Suprapubic skin (tissue), 4 donors: ENCODE data around the gene ZBTB6. TPM values are rescaled to one million over a fixed set of nuclear protein-coding genes. Genes with fewer than 3 reads are reported as not detected.
"Not testable (repeated sequence)": the region's sequence is repeated elsewhere in the genome, so short reads cannot be mapped to it uniquely, and the experiment has no call there.

Experiments
- DNase-seq, 2 donors: peaks; one replicate each; pipeline ENCODE4 v3.0.0-alpha.2; 2019; ENCODE audit warnings: low spot score in 2 of 2
- H3K27ac ChIP-seq: fragments of 200-600 bp; sonication (generic); one replicate; pipeline ENCODE4 v1.5.1; 2019
- H3K27me3 ChIP-seq: fragments of 200-600 bp; sonication (generic); one replicate; pipeline ENCODE4 v1.5.1; 2019
- H3K36me3 ChIP-seq: fragments of 200-600 bp; sonication (generic); one replicate; pipeline ENCODE4 v1.5.1; 2019
- H3K4me1 ChIP-seq: fragments of 200-600 bp; sonication (generic); one replicate; pipeline ENCODE4 v1.5.1; 2019
- H3K4me3 ChIP-seq: fragments of 200-600 bp; sonication (generic); one replicate; pipeline ENCODE4 v1.5.1; 2019; ENCODE audit warnings: mild to moderate bottlenecking
- H3K9me3 ChIP-seq: fragments of 200-600 bp; sonication (generic); one replicate; pipeline ENCODE4 v1.5.1; 2019
- EP300 ChIP-seq: sonication (generic); formaldehyde crosslinking; IDR thresholded peaks from one replicate; pipeline ENCODE4 v1.6.1; 2017; ENCODE audit warnings: antibody characterized with exemption
- POLR2A ChIP-seq, 2 donors: fragments of 450-650 bp; IDR thresholded peaks; one replicate each; pipeline ENCODE4 v1.6.1; 2017; ENCODE audit warnings: antibody characterized with exemption in 2 of 2, mild to moderate bottlenecking in 2 of 2, moderate library complexity in 2 of 2
- POLR2AphosphoS5 ChIP-seq, 3 donors: sonication (generic); formaldehyde crosslinking; IDR thresholded peaks; one replicate each; pipeline ENCODE4 v1.6.1; 2017; ENCODE audit warnings: antibody characterized with exemption in 3 of 3
- WGBS: methylation state at CpG from one replicate; pipeline ENCODE4 v1.1.5; 2018; 5-methylcytosine and 5-hydroxymethylcytosine counted together
- total RNA-seq, 4 donors: library from RNA; depleted of rRNA; stranded (reverse); fragments of >200 nt; gene quantifications; one replicate each; pipeline ENCODE4 v1.1.0, GENCODE V29; 2016
- TF ChIP-seq, protein P1 (sequence below), 2 donors: fragments of 200-600 bp in 1 of 2; fragments of 450-650 bp in 1 of 2; sonication (generic) in 1 of 2; IDR thresholded peaks; one replicate each; pipeline ENCODE4 v1.5.1; 2016 to 2019; ENCODE audit warnings: antibody characterized with exemption in 2 of 2, mild to moderate bottlenecking in 1 of 2, moderate library complexity in 1 of 2

The ZBTB6 gene
- total RNA-seq, 4 donors from 2014 or later, result 3.9 to 8.7 (median 6.0) TPM

DNA sequence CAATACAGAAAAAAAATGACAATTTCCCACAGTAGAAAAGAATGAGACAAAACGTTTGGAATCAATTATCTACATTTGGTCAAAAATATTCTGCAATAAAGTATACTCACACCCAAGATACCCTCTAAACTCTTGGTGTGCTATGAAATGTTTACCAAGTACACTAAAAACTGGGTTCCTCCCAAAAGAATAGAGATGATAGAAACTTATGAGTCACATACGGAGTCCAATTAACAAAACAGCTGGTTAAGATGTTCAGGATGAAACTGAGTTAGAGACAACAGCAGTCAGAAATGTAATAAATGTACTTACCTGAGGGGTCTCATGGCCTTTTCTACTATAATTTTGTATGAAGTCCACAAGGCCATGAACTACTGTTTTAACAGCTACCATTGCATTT lies 33.7 kb downstream of the ZBTB6 start:
- H3K9me3 ChIP-seq, result no peaks in the 10 kb centered on the region
- WGBS, result 66% methylated on average over 2 of the region's 2 CpGs
- no peak for DNase-seq
- H3K36me3 ChIP-seq, result peaks cover 94% of the 10 kb centered on the region
- H3K4me1 ChIP-seq, result no peaks in the 10 kb centered on the region
- H3K27ac ChIP-seq, result no peak overlapping the region
- TF ChIP-seq POLR2A (IDR thresholded peaks at IDR 0.05) (no peak), POLR2AphosphoS5 (IDR thresholded peaks at IDR 0.05) (no peak), EP300 (no peak)
- TF ChIP-seq, protein P1, sequence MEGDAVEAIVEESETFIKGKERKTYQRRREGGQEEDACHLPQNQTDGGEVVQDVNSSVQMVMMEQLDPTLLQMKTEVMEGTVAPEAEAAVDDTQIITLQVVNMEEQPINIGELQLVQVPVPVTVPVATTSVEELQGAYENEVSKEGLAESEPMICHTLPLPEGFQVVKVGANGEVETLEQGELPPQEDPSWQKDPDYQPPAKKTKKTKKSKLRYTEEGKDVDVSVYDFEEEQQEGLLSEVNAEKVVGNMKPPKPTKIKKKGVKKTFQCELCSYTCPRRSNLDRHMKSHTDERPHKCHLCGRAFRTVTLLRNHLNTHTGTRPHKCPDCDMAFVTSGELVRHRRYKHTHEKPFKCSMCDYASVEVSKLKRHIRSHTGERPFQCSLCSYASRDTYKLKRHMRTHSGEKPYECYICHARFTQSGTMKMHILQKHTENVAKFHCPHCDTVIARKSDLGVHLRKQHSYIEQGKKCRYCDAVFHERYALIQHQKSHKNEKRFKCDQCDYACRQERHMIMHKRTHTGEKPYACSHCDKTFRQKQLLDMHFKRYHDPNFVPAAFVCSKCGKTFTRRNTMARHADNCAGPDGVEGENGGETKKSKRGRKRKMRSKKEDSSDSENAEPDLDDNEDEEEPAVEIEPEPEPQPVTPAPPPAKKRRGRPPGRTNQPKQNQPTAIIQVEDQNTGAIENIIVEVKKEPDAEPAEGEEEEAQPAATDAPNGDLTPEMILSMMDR (IDR thresholded peaks at IDR 0.05), result no peak
- no peaks in the 10 kb centered on the region for H3K27me3 ChIP-seq
- no peak overlapping the region for H3K4me3 ChIP-seq

DNA sequence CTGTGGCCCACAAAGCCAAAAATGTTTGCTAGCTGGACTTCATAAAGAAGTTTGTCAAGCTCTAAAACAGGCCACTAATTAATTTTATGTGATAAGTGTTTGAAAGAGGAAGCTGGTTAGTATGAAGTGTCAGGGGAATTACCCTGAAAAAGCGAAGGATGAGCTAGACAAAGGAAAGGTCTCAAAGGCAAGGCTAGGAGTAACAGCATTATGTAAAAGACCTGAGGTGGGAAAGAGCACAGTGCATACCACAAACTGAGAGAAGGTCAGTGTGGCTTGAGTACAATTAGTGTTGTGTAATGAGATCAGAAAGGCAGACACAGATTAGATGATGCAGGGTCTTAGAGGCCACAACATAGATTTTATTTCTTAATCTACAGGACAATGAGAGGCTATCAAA lies 37.6 kb downstream of the ZBTB6 start:
- peaks cover 94% of the 10 kb centered on the region for H3K36me3 ChIP-seq
- DNase-seq, result no peak
- no peaks in the 10 kb centered on the region for H3K4me1 ChIP-seq
- no peak overlapping the region for H3K27ac ChIP-seq
- H3K9me3 ChIP-seq, result no peaks in the 10 kb centered on the region
- 84% methylated on average over 1 of the region's 1 CpG for whole genome bisulfite sequencing
- no peak overlapping the region for H3K4me3 ChIP-seq
- TF ChIP-seq POLR2A (IDR thresholded peaks at IDR 0.05) (no peak), EP300 (no peak), POLR2AphosphoS5 (IDR thresholded peaks at IDR 0.05) (no peak)
- TF ChIP-seq, protein P1 (IDR thresholded peaks at IDR 0.05), result no peak
- no peaks in the 10 kb centered on the region for H3K27me3 ChIP-seq

DNA sequence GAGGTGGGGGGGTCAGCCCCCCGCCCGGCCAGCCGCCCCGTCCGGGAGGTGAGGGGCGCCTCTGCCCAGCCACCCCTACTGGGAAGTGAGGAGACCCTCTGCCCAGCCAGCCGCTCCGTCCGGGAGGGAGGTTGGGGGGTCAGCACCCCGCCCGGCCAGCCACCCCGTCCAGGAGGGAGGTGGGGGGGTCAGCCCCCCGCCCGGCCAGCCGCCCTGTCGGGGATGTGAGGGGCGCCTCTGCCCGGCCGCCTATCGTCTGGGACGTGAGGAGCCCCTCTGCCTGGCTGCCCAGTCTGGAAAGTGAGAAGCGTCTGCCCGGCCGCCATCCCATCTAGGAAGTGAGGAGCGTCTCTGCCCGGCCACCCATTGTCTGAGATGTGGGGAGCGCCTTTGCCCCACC lies 45.8 kb downstream of the ZBTB6 start:
- H3K9me3 ChIP-seq, H3K27me3 ChIP-seq, DNase-seq, H3K4me3 ChIP-seq, H3K4me1 ChIP-seq, H3K27ac ChIP-seq: not testable (repeated sequence)
- H3K36me3 ChIP-seq, result peaks cover 43% of the 10 kb centered on the region
- WGBS, result no CpG with 5 or more reads among the region's 27 CpGs

DNA sequence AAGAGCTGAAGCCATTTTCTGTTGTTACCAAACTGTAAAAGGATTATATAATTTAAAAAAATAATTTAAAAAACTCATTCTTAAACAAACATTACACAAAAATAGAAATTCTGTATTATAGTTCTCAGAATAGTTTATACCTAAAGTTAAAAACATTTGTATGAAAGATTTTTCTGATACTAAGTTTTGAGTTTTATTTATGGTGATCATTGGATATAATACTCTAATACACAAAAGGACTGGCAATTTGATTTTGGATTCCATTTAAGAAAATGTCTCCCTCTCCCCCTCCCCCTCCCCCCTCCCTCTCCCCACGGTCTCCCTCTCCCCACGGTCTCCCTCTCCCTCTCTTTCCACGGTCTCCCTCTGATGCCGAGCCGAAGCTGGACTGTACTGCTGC lies 47.0 kb downstream of the ZBTB6 start:
- no peak overlapping the region for H3K27ac ChIP-seq
- peaks cover 33% of the 10 kb centered on the region for H3K36me3 ChIP-seq
- 94% methylated on average over 5 of the region's 5 CpGs for WGBS
- H3K4me3 ChIP-seq, result no peak overlapping the region
- DNase-seq, result no peak
- no peaks in the 10 kb centered on the region for H3K9me3 ChIP-seq
- TF ChIP-seq, protein P1 (IDR thresholded peaks at IDR 0.05), result no peak
- TF ChIP-seq EP300 (no peak), POLR2AphosphoS5 (IDR thresholded peaks at IDR 0.05) (no peak), POLR2A (IDR thresholded peaks at IDR 0.05) (no peak)
- H3K27me3 ChIP-seq, result no peaks in the 10 kb centered on the region
- H3K4me1 ChIP-seq, result no peaks in the 10 kb centered on the region

- no peaks in the 10 kb centered on the region for H3K4me1 ChIP-seq
- TF ChIP-seq, protein P1 (IDR thresholded peaks at IDR 0.05), result no peak
- no peak for TF ChIP-seq POLR2AphosphoS5 (IDR thresholded peaks at IDR 0.05)
- TF ChIP-seq POLR2A (IDR thresholded peaks at IDR 0.05), result no peak
- TF ChIP-seq EP300, result no peak
- H3K36me3 ChIP-seq, result peaks cover 27% of the 10 kb centered on the region
- WGBS, result 83% methylated on average over 7 of the region's 7 CpGs
- no peaks in the 10 kb centered on the region for H3K27me3 ChIP-seq
- no peak for DNase-seq
- no peaks in the 10 kb centered on the region for H3K9me3 ChIP-seq
- no peak overlapping the region for H3K27ac ChIP-seq
- no peak overlapping the region for H3K4me3 ChIP-seq
These were observed 47.8 kb downstream of the ZBTB6 start for GRCh38 chr9:122865300-122865699.

- no peaks in the 10 kb centered on the region for H3K27me3 ChIP-seq
- H3K4me1 ChIP-seq, result no peaks in the 10 kb centered on the region
- H3K27ac ChIP-seq, result no peak overlapping the region
- H3K4me3 ChIP-seq, result no peak overlapping the region
- 97% methylated on average over 3 of the region's 3 CpGs for WGBS
- DNase-seq, result no peak
- TF ChIP-seq, protein P1 (IDR thresholded peaks at IDR 0.05), result no peak
- no peak for TF ChIP-seq POLR2AphosphoS5 (IDR thresholded peaks at IDR 0.05)
- no peak for TF ChIP-seq POLR2A (IDR thresholded peaks at IDR 0.05)
- no peak for TF ChIP-seq EP300
- H3K36me3 ChIP-seq, result peaks cover 20% of the 10 kb centered on the region
- no peaks in the 10 kb centered on the region for H3K9me3 ChIP-seq
These were observed 49.7 kb downstream of the ZBTB6 start for GRCh38 chr9:122863407-122863806.
